Cerebellar cortex (tissue), 1 donor: ENCODE measurements around the gene MVB12A.

Experiments used
- DNase-seq: peaks from one replicate; pipeline ENCODE4 v3.0.0-alpha.2; 2015; ENCODE audit warnings: low spot score

Gene MVB12A

GRCh38 chr19:17471410-17472125 lies 51.7 kb downstream of the MVB12A start:
- DNase-seq, result peak; percentile 67

- no peak for DNase-seq
These were observed 53.2 kb downstream of the MVB12A start for GRCh38 chr19:17473041-17473440.
